Prostate gland (tissue), 2 donors: Measurements from ENCODE around the gene ACVR2A.

Source experiments
- CTCF ChIP-seq, 4 experiments: fragments of 200-600 bp in 2 of 4; fragments of 450-650 bp in 2 of 4; sonication (generic) in 2 of 4; IDR thresholded peaks; 1 replicate in 3 of 4; 2 replicates in 1 of 4; pipeline ENCODE4 v1.5.1; 2016 to 2019; ENCODE audit warnings: antibody characterized with exemption in 4 of 4, mild to moderate bottlenecking in 2 of 4, moderate library complexity in 2 of 4
- POLR2A ChIP-seq: fragments of 450-650 bp; IDR thresholded peaks from one replicate; pipeline ENCODE4 v1.6.1; 2016; ENCODE audit warnings: antibody characterized with exemption, mild to moderate bottlenecking
- POLR2AphosphoS5 ChIP-seq: sonication (generic); formaldehyde crosslinking; IDR thresholded peaks from one replicate; pipeline ENCODE4 v1.6.1; 2017; ENCODE audit warnings: antibody characterized with exemption

GRCh38 chr2:147862859-147863516 lies 18.2 kb downstream of the ACVR2A start:
- TF ChIP-seq CTCF (IDR thresholded peaks at IDR 0.05): no peak
- no peak for TF ChIP-seq POLR2A
- no peak for TF ChIP-seq POLR2AphosphoS5
